H1 (cell line): ENCODE results near the gene S1PR1.

Experiments
- BACH1 ChIP-seq: IDR thresholded peaks from 2 replicates; pipeline ENCODE4 v1.6.1; 2012; ENCODE audit warnings: low read length, improper control_type of control experiment
- CREB1 ChIP-seq: IDR thresholded peaks from 2 replicates; pipeline ENCODE4 v1.6.1; 2012; ENCODE audit warnings: inconsistent platforms
- CTCF ChIP-seq, 3 experiments: IDR thresholded peaks; 1 replicate in 2 of 3; 2 replicates in 1 of 3; pipeline versions ENCODE4 v1.5.1 to v1.6.1; 2011; ENCODE audit warnings: low read length in 3 of 3, mild to moderate bottlenecking in 3 of 3, inconsistent platforms in 2 of 3, low read depth in 1 of 3, moderate library complexity in 1 of 3; ENCODE audit not compliant: insufficient read depth in 1 of 3; ENCODE audit errors: control extremely low read depth in 1 of 3
- EZH2 ChIP-seq: fragments of 200-600 bp; sonication (generic); IDR thresholded peaks from 2 replicates; pipeline ENCODE4 v1.7.1; 2012; ENCODE audit warnings: low read depth, mild to moderate bottlenecking, moderate library complexity, low read length, inconsistent platforms; ENCODE audit not compliant: severe bottlenecking
- FOSL1 ChIP-seq: IDR thresholded peaks from 2 replicates; pipeline ENCODE4 v1.6.1; 2011; ENCODE audit warnings: mild to moderate bottlenecking, low read depth, low read length, moderate library complexity; ENCODE audit not compliant: insufficient read depth
- KDM5A ChIP-seq: fragments of 200-600 bp; IDR thresholded peaks from 2 replicates; pipeline ENCODE4 v1.7.1; 2012; ENCODE audit warnings: mild to moderate bottlenecking, low read length, inconsistent platforms, mixed read lengths
- MAFK ChIP-seq: IDR thresholded peaks from 2 replicates; pipeline ENCODE4 v1.6.1; 2012; ENCODE audit warnings: low read depth, mild to moderate bottlenecking, improper control_type of control experiment, low read length
- NANOG ChIP-seq: IDR thresholded peaks from 2 replicates; pipeline ENCODE4 v1.6.1; 2011; ENCODE audit warnings: low read length, low read depth, mild to moderate bottlenecking, inconsistent platforms; ENCODE audit not compliant: insufficient read depth, poor library complexity, severe bottlenecking
- NRF1 ChIP-seq: IDR thresholded peaks from 2 replicates; pipeline ENCODE4 v1.6.1; 2011; ENCODE audit warnings: mild to moderate bottlenecking, low read depth, low read length, improper control_type of control experiment
- SRF ChIP-seq: IDR thresholded peaks from 2 replicates; pipeline ENCODE4 v1.6.1; 2011; ENCODE audit warnings: mild to moderate bottlenecking, low read depth, low read length, moderate library complexity
- TF ChIP-seq, protein P1 (sequence below): IDR thresholded peaks from 2 replicates; pipeline ENCODE4 v1.6.1; 2012; ENCODE audit warnings: inconsistent platforms

DNA sequence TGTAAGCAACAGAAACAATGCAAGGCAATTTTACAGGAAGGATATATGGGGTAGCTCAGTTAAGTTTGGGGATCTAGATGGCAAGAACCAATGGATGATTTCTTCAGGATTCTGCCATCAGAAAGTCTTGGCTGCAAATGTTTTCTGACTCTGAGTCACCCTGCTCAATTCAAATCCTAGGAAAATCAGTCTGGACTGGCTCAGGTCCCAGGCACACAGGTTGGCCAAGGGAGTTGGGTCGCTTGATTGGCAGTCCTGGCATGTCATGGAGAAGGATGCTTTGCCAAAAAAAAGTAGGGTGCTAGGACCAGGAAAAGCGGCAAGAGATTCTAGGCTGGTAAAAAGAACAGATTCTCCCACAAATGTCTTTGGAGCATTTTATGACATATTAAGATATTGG is 28.9 kb upstream of the S1PR1 start:
- TF ChIP-seq KDM5A, result no peak
- TF ChIP-seq, protein P1, sequence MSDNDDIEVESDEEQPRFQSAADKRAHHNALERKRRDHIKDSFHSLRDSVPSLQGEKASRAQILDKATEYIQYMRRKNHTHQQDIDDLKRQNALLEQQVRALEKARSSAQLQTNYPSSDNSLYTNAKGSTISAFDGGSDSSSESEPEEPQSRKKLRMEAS, result no peak
- no peak for TF ChIP-seq CREB1
- no peak for TF ChIP-seq SRF
- TF ChIP-seq NANOG, result no peak
- no peak for TF ChIP-seq BACH1
- TF ChIP-seq CTCF (IDR thresholded peaks at IDR 0.05; ENCODE audit: control extremely low read depth in 1 of 3, insufficient read depth in 1 of 3, low read depth in 1 of 3, low read length in 3 of 3), result no peak
- TF ChIP-seq NRF1, result no peak
- no peak for TF ChIP-seq MAFK
- no peak for TF ChIP-seq EZH2
- no peak for TF ChIP-seq FOSL1
